Kasumi-1 (cell line): ENCODE results near the gene CLDN20.

ENCODE experiments used
- DNase-seq, 2 experiments: peaks; one replicate each; lab custom pipeline; 2025; lab: John Stamatoyannopoulos, UW

Gene CLDN20

DNA sequence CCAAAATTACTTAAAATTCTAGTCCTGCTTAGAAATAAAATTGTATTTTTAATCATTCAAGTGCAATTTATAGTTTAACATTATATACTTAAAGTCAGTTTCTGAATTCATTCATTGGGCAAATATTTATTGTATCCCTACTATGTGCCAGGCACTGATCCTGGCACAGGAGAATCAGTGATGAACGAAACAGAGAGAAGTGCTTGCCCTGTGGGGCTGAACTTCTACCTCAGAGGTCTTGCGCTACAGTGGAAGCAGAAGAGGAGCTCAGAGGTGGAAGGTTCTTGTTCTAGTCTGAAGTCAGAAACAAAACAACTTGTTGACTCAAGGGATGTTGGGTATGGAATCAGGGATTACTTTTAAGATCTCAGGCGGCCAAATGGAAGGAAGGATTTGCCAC lies 6.0 kb downstream of the CLDN20 start:
- no peak for DNase-seq

DNA sequence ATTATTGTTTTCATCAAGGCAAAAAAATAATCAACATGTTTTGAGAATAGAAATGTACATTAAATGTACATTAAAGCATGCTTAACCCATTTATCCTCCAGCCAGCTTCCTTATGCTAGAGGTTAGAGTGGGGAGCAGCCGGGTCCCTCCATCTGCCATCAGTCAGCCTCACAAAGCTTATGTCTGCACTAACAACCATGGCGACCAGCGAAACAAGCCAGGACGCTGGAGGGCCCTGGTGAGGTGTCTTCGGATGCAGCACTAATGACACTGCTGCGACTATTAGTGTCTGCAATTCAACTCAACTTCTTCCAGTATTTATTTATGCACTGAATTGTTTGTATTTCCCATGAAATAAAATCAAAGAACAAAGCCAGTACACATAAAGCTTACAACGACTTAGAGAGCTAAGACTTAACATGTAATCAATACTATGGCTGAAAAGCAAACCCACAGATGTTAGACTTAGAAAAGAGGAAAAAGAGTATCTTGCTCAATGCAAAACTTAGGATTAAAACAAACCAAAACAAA lies 6.8 kb downstream of the CLDN20 start:
- no peak for DNase-seq

GRCh38 chr6:155271145-155271544 lies 7.3 kb downstream of the CLDN20 start:
- no peak for DNase-seq

GRCh38 chr6:155272353-155273232 lies 8.8 kb downstream of the CLDN20 start:
- no peak for DNase-seq

DNA sequence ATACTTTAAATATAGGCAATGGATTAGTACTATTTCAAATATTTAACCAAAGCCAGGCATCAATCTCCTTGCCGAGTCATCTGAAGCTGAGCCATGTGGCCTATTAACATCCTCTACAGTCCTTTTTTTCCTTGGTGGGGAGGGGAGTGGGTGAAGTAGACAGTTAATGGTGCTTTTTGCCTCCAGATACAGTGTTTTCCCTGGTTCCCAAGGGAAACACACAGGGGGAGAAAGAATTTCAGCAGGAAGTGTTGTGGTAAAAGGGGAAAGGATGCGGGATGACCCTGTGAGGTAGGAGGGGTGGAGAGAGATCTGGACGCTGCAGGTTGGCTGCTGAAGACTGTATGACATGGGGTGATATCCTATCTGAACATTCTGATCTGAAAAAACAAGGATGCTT lies 9.6 kb downstream of the CLDN20 start:
- DNase-seq, result no peak

- DNase-seq, result no peak
Measured at GRCh38 chr6:155274106-155274505, 10.3 kb downstream of the CLDN20 start.

DNA sequence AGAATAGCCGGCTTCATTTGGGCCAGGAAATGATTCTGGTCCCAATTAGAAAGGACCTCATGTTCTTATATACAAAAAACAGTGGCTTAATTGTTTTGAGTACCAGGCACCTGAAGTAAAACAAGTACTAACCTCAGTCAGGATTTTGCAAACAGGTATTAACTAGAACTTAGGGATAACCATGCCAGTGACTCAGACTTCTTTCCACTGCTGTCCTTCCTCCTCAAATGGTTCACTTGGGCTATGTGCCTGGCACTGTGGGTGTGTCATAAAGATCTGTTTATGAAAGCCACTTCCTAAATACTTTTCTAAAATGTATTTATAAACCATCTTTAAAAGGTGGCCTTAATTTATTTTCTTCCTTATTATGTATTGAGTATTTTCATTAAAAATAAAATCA lies 10.7 kb downstream of the CLDN20 start:
- no peak for DNase-seq

GRCh38 chr6:155275808-155276480 lies 12.1 kb downstream of the CLDN20 start:
- no peak for DNase-seq

- DNase-seq, result no peak
Measured at GRCh38 chr6:155276638-155277037, 12.8 kb downstream of the CLDN20 start.

GRCh38 chr6:155278319-155279049 lies 14.7 kb downstream of the CLDN20 start:
- no peak for DNase-seq

DNA sequence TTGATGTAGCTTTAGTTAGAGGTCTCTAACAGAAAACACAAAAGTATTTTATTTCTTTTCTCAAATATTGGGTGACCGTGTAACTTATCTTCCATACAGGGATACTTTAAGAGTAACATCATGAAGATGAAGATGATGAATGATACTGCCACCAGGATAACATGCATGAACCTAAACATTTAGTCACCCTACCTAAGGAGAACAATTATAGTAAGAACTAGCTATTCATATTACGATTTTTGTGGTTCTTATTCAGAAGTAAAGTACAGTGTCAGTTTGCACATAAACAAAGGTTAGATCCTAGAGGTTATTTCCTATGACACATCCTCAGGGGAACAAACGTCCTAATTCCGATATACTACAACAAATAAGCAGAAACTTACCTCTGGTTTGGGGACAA lies 21.0 kb downstream of the CLDN20 start:
- DNase-seq, result no peak

- no peak for DNase-seq
Measured at GRCh38 chr6:155287762-155288161, 23.9 kb downstream of the CLDN20 start.

DNA sequence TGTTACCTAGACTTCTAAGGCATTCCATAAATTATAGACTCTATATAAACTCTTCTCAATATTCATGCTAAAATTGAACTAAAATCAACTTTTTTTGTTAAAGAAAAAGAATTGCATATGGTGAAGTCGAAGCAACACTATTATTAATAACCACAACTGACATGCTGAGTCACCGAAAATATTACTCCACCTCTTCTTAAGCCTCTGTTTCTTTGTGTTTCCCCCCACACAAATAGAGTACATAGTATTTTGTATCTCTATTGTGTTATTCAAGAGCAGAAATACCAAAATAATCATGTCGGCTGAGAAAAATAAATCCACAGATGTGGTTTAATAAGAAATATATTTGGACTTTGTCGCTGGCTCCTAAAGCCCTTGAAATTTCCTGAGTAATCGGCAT lies 26.7 kb downstream of the CLDN20 start:
- DNase-seq, result no peak

DNA sequence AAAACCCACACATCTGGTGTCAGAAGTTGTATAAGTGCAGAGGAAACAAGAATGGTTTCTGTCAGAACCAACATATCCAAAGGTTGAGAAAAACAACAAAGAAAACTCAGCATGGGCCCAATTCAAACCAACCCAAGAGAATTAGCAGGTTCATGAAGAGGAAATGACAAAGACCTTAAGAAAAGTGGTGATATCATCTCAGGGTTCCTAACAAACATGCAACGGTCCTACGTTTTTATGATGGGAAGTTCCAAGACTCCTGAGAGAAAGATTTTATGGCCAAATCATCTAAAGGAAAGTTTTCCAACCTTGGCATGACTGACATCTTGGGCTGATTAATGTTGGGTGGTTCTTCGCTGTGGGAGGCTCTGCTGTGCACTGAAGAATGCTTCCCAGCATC lies 27.5 kb downstream of the CLDN20 start:
- no peak for DNase-seq

DNA sequence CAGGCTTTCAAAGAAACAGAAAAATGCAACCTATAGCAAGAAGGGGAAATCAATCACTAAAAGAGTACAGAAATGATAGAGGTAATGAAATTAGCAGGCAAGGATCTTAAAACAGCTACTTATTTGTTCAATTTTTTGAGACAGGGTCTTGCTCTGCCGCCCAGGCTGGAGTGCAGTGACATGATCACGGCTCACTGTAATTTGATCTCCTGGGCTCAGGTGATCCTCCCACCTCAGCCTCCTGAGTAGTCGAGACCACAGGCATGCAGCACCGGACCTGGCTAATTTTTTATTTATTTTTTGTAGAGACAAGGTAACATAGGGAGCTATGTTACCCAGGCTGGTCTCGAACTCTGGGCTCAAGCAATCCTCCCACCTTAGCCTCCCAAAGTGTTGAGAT lies 28.9 kb downstream of the CLDN20 start:
- no peak for DNase-seq

DNA sequence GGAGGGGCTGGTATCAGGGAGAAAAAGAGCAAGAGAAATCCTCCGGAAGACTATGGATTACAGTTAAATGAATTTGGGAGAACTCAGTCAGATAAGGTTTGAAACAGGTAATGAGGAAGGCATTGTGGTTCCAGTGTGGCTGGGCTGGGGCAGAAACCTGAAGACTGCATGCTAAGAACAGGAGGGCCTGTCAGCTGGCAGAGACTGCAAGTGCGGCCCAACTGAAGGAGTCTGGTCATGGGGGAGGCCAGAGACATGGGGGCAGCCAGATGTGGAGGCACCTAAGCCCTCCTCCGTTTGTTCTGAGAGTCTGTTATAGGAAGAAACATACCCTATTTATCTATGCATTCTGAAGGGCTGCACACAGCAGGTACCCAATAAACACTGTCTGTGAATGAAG lies 33.9 kb downstream of the CLDN20 start:
- no peak for DNase-seq

GRCh38 chr6:155301867-155302266 lies 38.1 kb downstream of the CLDN20 start:
- no peak for DNase-seq

GRCh38 chr6:155303361-155303870 lies 39.6 kb downstream of the CLDN20 start:
- DNase-seq, result no peak

DNA sequence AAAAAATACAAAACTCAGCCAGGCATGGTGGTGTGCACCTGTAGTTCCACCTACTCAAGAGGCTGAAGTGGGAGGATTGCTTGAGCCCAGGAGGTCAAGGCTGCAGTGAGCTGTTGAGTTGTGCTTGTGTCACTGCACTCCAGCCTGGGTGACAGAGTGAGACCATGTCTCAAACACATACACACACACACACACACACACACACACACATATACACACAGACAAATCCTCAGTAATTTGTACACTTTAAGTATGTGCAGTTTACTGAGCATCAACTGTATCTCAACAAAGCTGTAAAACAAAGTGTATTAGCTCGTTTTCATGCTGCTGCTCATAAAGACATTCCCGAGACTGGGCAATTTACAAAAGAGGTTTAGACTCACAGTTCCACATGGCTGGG lies 43.1 kb downstream of the CLDN20 start:
- DNase-seq, result no peak

- DNase-seq, result no peak
Measured at GRCh38 chr6:155309150-155309549, 45.3 kb downstream of the CLDN20 start.

GRCh38 chr6:155310596-155310995 lies 46.8 kb downstream of the CLDN20 start:
- no peak for DNase-seq

DNA sequence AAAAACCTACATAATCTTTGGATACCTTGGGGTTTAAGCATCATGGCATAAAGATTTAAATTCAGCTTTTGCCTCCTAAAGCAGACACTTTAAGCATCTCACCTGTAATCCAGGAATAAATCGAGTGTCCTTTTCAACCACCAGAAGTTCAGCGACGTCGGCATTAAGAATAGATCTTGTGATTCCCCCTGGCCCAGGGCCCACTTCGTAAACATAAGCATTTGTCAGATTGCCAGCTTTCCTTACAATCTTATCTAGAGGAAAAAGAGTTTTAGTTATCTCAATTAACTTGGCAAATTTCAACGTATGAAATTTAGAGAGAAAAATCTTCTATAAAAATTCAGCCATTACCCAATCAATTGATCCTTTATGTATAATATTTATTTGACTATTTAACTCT lies 47.3 kb downstream of the CLDN20 start:
- DNase-seq, result no peak
